Esophagus squamous epithelium (tissue), 5 donors: ENCODE results near the gene CCDC15. TPM values are rescaled to one million over a fixed set of nuclear protein-coding genes. Genes with fewer than 3 reads are reported as not detected.

ENCODE experiments used
- DNase-seq: peaks from one replicate; lab custom pipeline; 2025; lab: John Stamatoyannopoulos, UW
- H3K27ac ChIP-seq, 4 donors: fragments of 200-600 bp; sonication (generic); one replicate each; pipeline ENCODE4 v1.5.1; 2016 to 2019; ENCODE audit warnings: mild to moderate bottlenecking in 1 of 4
- H3K27me3 ChIP-seq, 4 donors: fragments of 200-600 bp; sonication (generic); 1 replicate in 3 of 4; 2 replicates in 1 of 4; pipeline versions ENCODE4 v1.5.1 to v1.6.0; 2017 to 2021; ENCODE audit warnings: antibody characterized with exemption in 1 of 4
- H3K36me3 ChIP-seq, 3 donors: fragments of 200-600 bp; sonication (generic); one replicate each; pipeline ENCODE4 v1.5.1; 2016 to 2019
- H3K4me1 ChIP-seq, 3 donors: fragments of 200-600 bp; sonication (generic); one replicate each; pipeline ENCODE4 v1.5.1; 2017 to 2019
- H3K4me3 ChIP-seq, 4 donors: fragments of 200-600 bp; sonication (generic); 1 replicate in 3 of 4; 2 replicates in 1 of 4; pipeline ENCODE4 v1.5.1; 2016 to 2019; ENCODE audit warnings: mild to moderate bottlenecking in 2 of 4, moderate library complexity in 1 of 4
- H3K9me3 ChIP-seq, 3 donors: fragments of 200-600 bp; sonication (generic); one replicate each; pipeline ENCODE4 v1.5.1; 2016 to 2019
- POLR2A ChIP-seq, 4 donors: fragments of 450-650 bp; IDR thresholded peaks; one replicate each; pipeline ENCODE4 v1.6.1; 2017; ENCODE audit warnings: antibody characterized with exemption in 4 of 4, mild to moderate bottlenecking in 4 of 4, moderate library complexity in 3 of 4
- WGBS, 2 donors: methylation state at CpG; one replicate each; pipeline ENCODE4 v1.1.5; 2018; 5-methylcytosine and 5-hydroxymethylcytosine counted together
- intact Hi-C: fragments of 100-400 bp; cut with DNase I; formaldehyde crosslinking; loops from one replicate; pipeline ENCODE4 v1.15.0; 2022
- total RNA-seq, 4 donors: library from RNA; depleted of rRNA; stranded (reverse); fragments of >200 nt; gene quantifications; one replicate each; pipeline ENCODE4 v1.1.0, GENCODE V29; 2016
- TF ChIP-seq, protein P1 (sequence below), 6 experiments: fragments of 450-650 bp in 4 of 6; fragments of 200-600 bp in 2 of 6; sonication (generic) in 2 of 6; IDR thresholded peaks; one replicate each; pipeline ENCODE4 v1.5.1; 2016 to 2019; ENCODE audit warnings: antibody characterized with exemption in 6 of 6, mild to moderate bottlenecking in 4 of 6, moderate library complexity in 4 of 6
- donor health status: DM: yes; HTN: yes; CAD: no.

The CCDC15 gene, protein sequence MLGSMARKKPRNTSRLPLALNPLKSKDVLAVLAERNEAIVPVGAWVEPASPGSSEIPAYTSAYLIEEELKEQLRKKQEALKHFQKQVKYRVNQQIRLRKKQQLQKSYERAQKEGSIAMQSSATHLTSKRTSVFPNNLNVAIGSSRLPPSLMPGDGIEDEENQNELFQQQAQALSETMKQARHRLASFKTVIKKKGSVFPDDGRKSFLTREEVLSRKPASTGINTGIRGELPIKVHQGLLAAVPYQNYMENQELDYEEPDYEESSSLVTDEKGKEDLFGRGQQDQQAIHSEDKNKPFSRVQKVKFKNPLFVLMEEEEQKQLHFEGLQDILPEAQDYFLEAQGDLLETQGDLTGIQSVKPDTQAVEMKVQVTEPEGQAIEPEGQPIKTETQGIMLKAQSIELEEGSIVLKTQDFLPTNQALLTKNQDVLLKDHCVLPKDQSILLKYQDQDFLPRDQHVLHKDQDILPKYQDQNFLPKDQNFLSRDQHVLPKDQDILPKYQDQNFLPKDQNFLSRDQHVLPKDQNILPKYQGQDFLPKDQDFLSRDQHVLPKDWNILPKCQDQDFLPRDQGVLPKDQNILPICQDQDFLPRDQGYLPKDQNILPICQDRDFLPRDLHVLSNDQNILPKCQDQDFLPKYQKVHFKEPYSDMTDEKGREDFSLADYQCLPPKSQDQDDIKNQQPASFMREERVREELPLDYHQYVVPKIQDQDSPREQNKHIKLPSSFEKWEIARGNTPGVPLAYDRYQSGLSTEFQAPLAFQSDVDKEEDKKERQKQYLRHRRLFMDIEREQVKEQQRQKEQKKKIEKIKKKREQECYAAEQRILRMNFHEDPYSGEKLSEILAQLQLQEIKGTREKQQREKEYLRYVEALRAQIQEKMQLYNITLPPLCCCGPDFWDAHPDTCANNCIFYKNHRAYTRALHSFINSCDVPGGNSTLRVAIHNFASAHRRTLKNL
- total RNA-seq = 1 to 10 TPM; 2.0 to 3.2 (median 2.9) TPM

DNA sequence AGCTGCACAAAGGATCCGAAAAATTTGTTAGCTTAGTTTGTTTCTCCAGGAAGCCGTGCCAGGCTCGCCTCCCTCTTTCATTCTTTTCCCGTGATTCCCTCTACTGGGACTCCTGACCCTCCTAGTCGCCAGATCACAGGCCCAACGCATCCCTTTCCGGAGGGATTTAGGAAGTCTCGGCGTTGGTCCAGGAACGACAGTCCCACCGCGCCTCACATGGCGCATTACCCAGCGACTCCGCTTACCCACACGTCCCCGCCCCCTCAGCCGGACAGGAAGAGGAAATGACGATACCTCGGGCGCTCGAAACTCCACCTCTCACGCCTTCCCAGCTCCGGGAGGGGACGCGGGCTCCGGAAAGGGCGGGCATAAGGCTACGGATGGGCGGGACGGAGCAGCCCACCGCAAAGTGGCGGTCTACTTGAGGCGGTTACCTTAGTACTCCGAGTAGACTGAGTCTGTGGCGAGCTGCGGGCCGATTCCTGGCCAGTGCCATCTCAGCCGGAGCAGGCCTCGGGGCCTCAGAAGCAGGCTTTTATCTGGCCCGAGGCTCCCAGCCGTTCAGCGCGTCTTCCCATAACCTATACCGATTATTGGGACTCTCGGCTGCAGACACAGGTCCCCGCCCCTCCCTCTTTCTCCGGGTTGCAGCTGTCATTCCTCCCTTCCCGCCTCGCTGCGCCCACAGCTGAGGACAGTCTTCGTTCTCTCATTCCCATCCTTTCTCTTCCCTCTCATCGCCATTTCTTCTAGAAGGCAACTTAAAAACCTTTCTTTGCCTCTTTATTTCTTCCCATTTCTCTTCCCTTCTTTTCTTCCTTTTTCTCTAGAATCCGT is at the start of gene CCDC15:
CCDC15 (plus strand) TSS at position 450 of the 837 bp plus-strand sequence. CDS start 531 bp downstream, outside the sequence.
- WGBS, 2 donors = 0 to 1% methylated on average over 20 to 39 of the region's 54 CpGs
- peak; percentile 88 for DNase-seq
- intact Hi-C loops = no loop called here
- H3K4me1 ChIP-seq = peaks cover 0 to 17% (median 6%) of the 10 kb centered on the region in 3 donors
- H3K36me3 ChIP-seq = no peaks in the 10 kb centered on the region
- peak within 1 kb of the TSS; percentile 77 to 86 (median 84) for H3K27ac ChIP-seq
- no peaks in the 10 kb centered on the region for H3K27me3 ChIP-seq
- peak in 3 of 4 donors; percentile 68 to 84 (median 79) for TF ChIP-seq POLR2A (IDR thresholded peaks at IDR 0.05)
- TF ChIP-seq, protein P1, sequence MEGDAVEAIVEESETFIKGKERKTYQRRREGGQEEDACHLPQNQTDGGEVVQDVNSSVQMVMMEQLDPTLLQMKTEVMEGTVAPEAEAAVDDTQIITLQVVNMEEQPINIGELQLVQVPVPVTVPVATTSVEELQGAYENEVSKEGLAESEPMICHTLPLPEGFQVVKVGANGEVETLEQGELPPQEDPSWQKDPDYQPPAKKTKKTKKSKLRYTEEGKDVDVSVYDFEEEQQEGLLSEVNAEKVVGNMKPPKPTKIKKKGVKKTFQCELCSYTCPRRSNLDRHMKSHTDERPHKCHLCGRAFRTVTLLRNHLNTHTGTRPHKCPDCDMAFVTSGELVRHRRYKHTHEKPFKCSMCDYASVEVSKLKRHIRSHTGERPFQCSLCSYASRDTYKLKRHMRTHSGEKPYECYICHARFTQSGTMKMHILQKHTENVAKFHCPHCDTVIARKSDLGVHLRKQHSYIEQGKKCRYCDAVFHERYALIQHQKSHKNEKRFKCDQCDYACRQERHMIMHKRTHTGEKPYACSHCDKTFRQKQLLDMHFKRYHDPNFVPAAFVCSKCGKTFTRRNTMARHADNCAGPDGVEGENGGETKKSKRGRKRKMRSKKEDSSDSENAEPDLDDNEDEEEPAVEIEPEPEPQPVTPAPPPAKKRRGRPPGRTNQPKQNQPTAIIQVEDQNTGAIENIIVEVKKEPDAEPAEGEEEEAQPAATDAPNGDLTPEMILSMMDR (IDR thresholded peaks at IDR 0.05) = peak in 1 of 6 experiments; percentile 14
- H3K4me3 ChIP-seq = peak within 1 kb of the TSS; percentile 44 to 73 (median 66)
- no peaks in the 10 kb centered on the region for H3K9me3 ChIP-seq

DNA sequence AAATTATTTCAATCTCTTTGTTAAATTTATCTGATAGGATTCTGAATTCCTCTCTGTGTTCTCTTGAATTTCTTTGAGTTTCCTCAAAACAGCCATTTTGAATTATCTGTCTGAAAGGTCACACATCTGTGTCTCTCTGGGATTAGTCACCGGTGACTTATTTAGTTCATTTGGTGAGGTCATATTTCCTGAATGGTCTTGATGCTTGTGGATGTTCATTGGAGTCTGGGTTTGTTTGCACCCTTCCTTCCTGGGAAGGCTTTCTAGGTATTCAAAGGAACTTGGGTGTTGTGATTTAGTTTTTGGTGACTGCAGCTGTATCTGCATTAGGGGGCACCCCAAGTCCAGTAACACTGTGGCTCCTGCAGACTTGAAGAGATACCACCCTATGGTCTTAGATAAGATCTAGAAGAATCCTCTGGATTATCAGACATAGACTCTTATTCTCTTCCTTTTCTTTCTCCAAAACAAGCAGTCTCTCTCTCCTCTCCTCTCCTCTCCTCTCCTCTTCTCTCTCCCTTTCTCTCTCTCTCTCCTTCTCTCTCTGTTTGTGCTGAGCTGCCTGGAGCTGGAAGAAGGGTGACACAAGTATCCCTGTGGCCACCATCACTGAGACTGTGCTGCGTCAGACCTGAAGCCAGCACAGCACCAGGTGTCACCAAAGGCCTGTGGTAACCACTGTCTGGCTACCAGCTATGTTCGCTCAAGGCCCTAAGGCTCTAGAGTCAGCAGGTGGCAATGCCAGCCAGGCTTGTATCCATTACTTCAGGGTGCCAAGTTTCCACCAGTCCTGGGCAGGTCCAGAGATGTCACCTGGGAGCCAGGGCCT is 38.2 kb upstream of the CCDC15 start:
- 55 to 64% methylated on average over 2 to 3 of the region's 3 CpGs for WGBS, 2 donors
- intact Hi-C loops = no loop called here
- no peak for DNase-seq

DNA sequence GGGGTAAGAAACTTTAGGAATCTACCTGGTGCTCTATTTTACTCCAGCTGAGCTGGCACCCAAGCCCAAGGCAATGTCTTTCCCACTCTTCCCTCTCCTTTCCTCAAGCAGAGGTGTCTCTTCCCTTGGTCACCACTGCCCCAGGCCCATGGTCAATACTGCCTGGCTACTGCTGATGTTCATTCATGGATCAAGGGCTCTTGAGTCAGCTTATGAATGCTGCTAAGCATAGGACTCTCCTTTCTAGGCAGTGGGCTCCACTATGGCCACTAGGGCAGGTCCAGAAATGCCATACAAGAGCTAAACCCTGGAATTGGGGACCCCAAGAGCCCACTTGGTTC is 37.7 kb upstream of the CCDC15 start:
- Histone ChIP-seq H3K36me3 (no peaks in the 10 kb centered on the region), H3K27ac (no peak overlapping the region), H3K4me3 (no peak overlapping the region), H3K9me3 (peaks cover 0 to 4% (median 0%) of the 10 kb centered on the region in 3 donors), H3K27me3 (peaks cover 0 to 34% (median 0%) of the 10 kb centered on the region in 4 donors), H3K4me1 (peaks cover 0 to 8% (median 2%) of the 10 kb centered on the region in 3 donors)
- TF ChIP-seq POLR2A (IDR thresholded peaks at IDR 0.05) = no peak
- TF ChIP-seq, protein P1 (IDR thresholded peaks at IDR 0.05) = no peak
- intact Hi-C loops = no loop called here
- no peak for DNase-seq

More for the DNA sequence above, 38.2 kb upstream of the CCDC15 start:
- Histone ChIP-seq H3K4me3 (no peak overlapping the region), H3K4me1 (peaks cover 0 to 2% (median 0%) of the 10 kb centered on the region in 3 donors), H3K36me3 (no peaks in the 10 kb centered on the region), H3K9me3 (peaks cover 0 to 8% (median 0%) of the 10 kb centered on the region in 3 donors), H3K27ac (no peak overlapping the region), H3K27me3 (peaks cover 0 to 28% (median 0%) of the 10 kb centered on the region in 4 donors)
- no peak for TF ChIP-seq POLR2A (IDR thresholded peaks at IDR 0.05)

DNA sequence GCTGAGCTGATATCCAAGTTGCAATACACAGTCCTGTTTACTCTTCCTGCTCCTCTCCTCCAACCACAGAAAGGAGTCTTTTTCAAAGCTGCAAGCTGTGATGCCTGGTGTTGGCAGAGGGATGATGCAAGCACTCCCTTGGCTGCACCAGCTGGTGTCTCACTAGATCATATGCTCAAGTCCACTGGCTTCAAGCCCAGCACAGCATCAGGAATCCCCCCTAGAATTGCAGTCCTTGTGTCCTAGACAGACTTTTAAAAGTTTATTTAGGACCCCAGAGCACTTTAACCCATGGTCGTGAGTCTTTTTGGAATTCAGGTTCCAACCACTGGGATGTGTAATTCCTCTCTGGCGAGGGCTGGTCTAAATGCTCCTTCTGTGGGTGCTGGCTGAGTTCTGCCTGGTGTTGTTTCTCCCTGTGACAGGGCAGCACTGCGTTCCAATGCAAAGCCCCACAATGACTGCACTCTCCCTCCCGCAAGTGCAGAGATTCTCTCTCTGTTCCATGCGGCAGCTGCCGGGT is 36.8 kb upstream of the CCDC15 start:
- H3K9me3 ChIP-seq = peaks cover 0 to 2% (median 0%) of the 10 kb centered on the region in 3 donors
- H3K27ac ChIP-seq = no peak overlapping the region
- no peak for TF ChIP-seq POLR2A (IDR thresholded peaks at IDR 0.05)
- TF ChIP-seq, protein P1 (IDR thresholded peaks at IDR 0.05) = no peak
- H3K36me3 ChIP-seq = no peaks in the 10 kb centered on the region
- peaks cover 0 to 11% (median 2%) of the 10 kb centered on the region in 3 donors for H3K4me1 ChIP-seq
- no peak overlapping the region for H3K4me3 ChIP-seq
- intact Hi-C loops = no loop called here
- no peak for DNase-seq
- WGBS, 2 donors = 74 to 89% methylated on average over 5 to 6 of the region's 6 CpGs
- peaks cover 0 to 42% (median 0%) of the 10 kb centered on the region in 4 donors for H3K27me3 ChIP-seq
